Measurements from ENCODE around the gene MRPL9. TPM values are rescaled to one million over a fixed set of nuclear protein-coding genes. Genes with fewer than 3 reads are reported as not detected.

MRPL9 gene
- total RNA-seq, 1 experiment from 2014 or later, result 80.9 TPM

DNA sequence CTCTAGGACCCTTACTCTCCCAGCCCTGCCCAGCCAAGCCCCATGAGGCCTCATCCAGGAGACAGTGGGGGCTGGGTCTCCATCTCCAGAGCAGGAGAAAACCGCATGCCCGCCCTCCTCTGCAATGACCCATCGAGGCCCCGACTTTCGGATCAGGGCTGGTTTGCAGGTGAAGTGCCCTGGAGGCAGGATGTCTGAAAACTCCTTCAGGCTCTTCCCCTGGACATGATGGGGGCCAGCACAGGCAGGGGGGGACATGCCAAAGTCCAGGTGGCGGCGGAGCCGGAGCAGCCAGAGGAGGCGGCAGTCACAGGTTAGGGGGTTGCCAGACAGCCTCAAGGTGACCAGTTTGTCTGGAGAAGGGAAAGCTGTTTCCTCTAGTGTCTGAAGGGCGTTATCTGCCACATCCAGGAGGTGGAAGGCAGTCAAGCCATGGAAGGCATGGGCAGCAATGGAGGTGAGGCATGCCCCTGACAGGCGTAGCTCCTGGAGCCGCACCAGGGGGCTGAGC is 38.1 kb upstream of the MRPL9 start:
- Histone ChIP-seq H3K4me3 (no peak overlapping the region), H3K4me2 (no peak overlapping the region), H3K27ac (no peak overlapping the region), H4K20me1 (ENCODE audit: insufficient read depth) (no peaks in the 10 kb centered on the region), H3F3A (ENCODE audit: insufficient read depth, low read depth) (no peaks in the 10 kb centered on the region), H3K4me1 (replicated peaks; ENCODE audit: insufficient read depth) (no peaks in the 10 kb centered on the region), H3K79me2 (ENCODE audit: low read depth) (no peaks in the 10 kb centered on the region), H3K27me3 (ENCODE audit: insufficient read depth, low read depth) (0 out of 2 replicates have a peak, but pooled peaks cover 3% of the 10 kb centered on the region), H3K36me3 (ENCODE audit: low read depth) (no peaks in the 10 kb centered on the region), H2AFZ (no peak overlapping the region), H3K9me2 (ENCODE audit: insufficient read depth) (no peaks in the 10 kb centered on the region), H3K9me3 (ENCODE audit: insufficient read depth, low read depth) (no peaks in the 10 kb centered on the region)
- ChIA-PET POLR2A (ENCODE audit: unreplicated experiment) (interaction anchor here (0.6 kb wide), 1 partner anchor 38 kb away, joined by 3 read pairs; no protein-coding TSS in a partner anchor), CTCF (no interaction called here)
- BruUV-seq (replicated peaks), result no TSS peak
- TF ChIP-seq EZH2 (IDR thresholded peaks at IDR 0.05; ENCODE audit: low read depth), result no peak
- TF ChIP-seq, protein P1, sequence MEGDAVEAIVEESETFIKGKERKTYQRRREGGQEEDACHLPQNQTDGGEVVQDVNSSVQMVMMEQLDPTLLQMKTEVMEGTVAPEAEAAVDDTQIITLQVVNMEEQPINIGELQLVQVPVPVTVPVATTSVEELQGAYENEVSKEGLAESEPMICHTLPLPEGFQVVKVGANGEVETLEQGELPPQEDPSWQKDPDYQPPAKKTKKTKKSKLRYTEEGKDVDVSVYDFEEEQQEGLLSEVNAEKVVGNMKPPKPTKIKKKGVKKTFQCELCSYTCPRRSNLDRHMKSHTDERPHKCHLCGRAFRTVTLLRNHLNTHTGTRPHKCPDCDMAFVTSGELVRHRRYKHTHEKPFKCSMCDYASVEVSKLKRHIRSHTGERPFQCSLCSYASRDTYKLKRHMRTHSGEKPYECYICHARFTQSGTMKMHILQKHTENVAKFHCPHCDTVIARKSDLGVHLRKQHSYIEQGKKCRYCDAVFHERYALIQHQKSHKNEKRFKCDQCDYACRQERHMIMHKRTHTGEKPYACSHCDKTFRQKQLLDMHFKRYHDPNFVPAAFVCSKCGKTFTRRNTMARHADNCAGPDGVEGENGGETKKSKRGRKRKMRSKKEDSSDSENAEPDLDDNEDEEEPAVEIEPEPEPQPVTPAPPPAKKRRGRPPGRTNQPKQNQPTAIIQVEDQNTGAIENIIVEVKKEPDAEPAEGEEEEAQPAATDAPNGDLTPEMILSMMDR (conservative IDR thresholded peaks at IDR 0.05), result no peak
- intact Hi-C loops (cut with micrococcal nuclease; ENCODE audit: unreplicated experiment), result no loop called here
- DNase-seq, result no peak

DNA sequence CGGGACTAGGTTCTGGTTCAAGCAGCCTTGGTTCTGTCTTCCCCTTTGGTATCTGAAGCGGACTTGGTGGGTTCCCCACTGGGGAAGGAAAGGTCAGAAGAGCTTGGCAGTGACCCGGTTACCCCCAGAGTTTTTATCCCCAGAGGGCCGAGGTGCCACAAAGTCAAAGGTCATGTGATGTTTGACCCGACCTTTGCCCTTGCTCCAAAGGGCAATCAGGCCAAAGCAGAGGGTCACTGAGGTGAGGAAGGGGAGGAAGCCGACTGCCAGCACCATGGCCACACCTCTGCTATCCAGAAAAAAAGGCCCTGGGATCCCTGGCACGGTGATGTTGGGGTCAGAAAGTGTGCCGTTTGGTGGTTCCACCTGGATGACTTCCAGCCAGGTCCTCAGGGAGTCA is 37.5 kb upstream of the MRPL9 start:
- Histone ChIP-seq H3K9me3 (ENCODE audit: insufficient read depth, low read depth) (no peaks in the 10 kb centered on the region), H3K36me3 (ENCODE audit: low read depth) (no peaks in the 10 kb centered on the region), H3K79me2 (ENCODE audit: low read depth) (no peaks in the 10 kb centered on the region), H3K9me2 (ENCODE audit: insufficient read depth) (no peaks in the 10 kb centered on the region), H3K27ac (no peak overlapping the region), H3K4me2 (no peak overlapping the region), H4K20me1 (ENCODE audit: insufficient read depth) (no peaks in the 10 kb centered on the region), H3K4me3 (no peak overlapping the region), H3K4me1 (replicated peaks; ENCODE audit: insufficient read depth) (no peaks in the 10 kb centered on the region), H3F3A (ENCODE audit: insufficient read depth, low read depth) (no peaks in the 10 kb centered on the region), H2AFZ (no peak overlapping the region), H3K27me3 (ENCODE audit: insufficient read depth, low read depth) (0 out of 2 replicates have a peak, but pooled peaks cover 3% of the 10 kb centered on the region)
- no TSS peak for BruUV-seq (replicated peaks)
- intact Hi-C loops (cut with micrococcal nuclease; ENCODE audit: unreplicated experiment), result no loop called here
- TF ChIP-seq, protein P1 (conservative IDR thresholded peaks at IDR 0.05), result no peak
- TF ChIP-seq EZH2 (IDR thresholded peaks at IDR 0.05; ENCODE audit: low read depth), result no peak
- POLR2A ChIA-PET (ENCODE audit: unreplicated experiment), result no interaction called here
- CTCF ChIA-PET, result no interaction called here
- DNase-seq, result no peak

DNA sequence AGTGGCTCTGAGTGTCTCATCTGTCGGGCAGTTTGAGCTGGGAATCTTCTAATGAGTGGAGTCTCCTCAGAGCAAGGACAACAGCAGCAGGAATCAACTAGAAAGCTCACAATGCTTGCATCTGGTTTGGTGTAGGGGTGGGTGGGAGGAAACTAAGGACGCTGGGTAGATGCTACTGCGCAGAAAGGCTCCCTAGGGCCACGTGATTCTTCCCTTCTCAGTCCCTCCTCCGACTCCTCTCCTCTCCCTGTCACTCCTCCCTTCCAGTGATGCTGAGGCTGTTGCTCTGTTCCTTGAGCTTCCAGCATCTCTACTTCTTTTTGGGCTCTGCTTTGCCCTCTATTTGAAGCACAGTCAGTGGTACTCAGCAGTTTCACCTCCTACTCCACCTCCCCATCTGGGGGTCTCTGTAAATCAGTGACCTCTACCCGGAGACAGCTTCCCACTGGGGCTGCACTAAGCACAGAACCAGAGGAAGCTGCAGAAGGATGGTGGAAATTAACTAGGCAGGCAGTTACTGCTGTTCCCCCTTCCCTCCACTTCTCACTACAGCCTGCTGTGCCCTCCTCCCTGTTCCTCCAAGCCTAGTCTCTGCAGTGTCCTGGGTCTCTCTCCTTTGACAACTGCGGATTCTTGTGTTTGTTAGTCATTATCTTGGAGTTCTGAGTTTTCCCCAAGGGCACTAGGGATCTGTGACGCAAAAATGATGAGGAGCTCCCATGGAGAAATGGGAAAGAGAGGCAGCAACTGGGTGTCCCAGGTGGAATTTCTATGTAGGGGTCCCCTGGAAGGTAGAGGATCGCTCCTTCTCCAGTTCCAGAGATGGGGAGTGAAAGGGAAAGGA is 36.1 kb upstream of the MRPL9 start:
- no peak overlapping the region for H3K4me3 ChIP-seq
- H2AFZ ChIP-seq, result no peak overlapping the region
- H3F3A ChIP-seq (ENCODE audit: insufficient read depth, low read depth), result no peaks in the 10 kb centered on the region
- no peaks in the 10 kb centered on the region for H3K9me3 ChIP-seq (ENCODE audit: insufficient read depth, low read depth)
- H3K27me3 ChIP-seq (ENCODE audit: insufficient read depth, low read depth), result no peaks in the 10 kb centered on the region
- no TSS peak for BruUV-seq (replicated peaks)
- no peaks in the 10 kb centered on the region for H3K79me2 ChIP-seq (ENCODE audit: low read depth)
- no peaks in the 10 kb centered on the region for H3K4me1 ChIP-seq (replicated peaks; ENCODE audit: insufficient read depth)
- no peak for DNase-seq
- no peaks in the 10 kb centered on the region for H4K20me1 ChIP-seq (ENCODE audit: insufficient read depth)
- ChIA-PET CTCF (interaction anchor here (0.7 kb wide), 1 partner anchor 191 kb away, joined by 3 read pairs; no protein-coding TSS in a partner anchor), POLR2A (ENCODE audit: unreplicated experiment) (interaction anchor here (0.5 kb wide), 1 partner anchor 427 kb away, joined by 3 read pairs; the partner anchor contains the start of gene SELENBP1)
- H3K9me2 ChIP-seq (ENCODE audit: insufficient read depth), result no peaks in the 10 kb centered on the region
- intact Hi-C loops (cut with micrococcal nuclease; ENCODE audit: unreplicated experiment), result no loop called here
- H3K4me2 ChIP-seq, result no peak overlapping the region
- TF ChIP-seq EZH2 (IDR thresholded peaks at IDR 0.05; ENCODE audit: low read depth), result no peak
- TF ChIP-seq, protein P1 (conservative IDR thresholded peaks at IDR 0.05), result no peak
- no peak overlapping the region for H3K27ac ChIP-seq
- H3K36me3 ChIP-seq (ENCODE audit: low read depth), result no peaks in the 10 kb centered on the region

Data from PC-9 (cell line).